NCI-H1436 (cell line): ENCODE measurements around the gene UPK3A.
A peak's percentile ranks its signal among the peaks of the same experiment; 100 is the strongest.

Experiments used
- DNase-seq: peaks from one replicate; lab custom pipeline; 2025; lab: John Stamatoyannopoulos, UW

Gene UPK3A

GRCh38 chr22:45284705-45285262 is at the start of gene UPK3A:
TSS of gene UPK3A (plus strand) at chr22:45284949. CDS start at chr22:45285014, 65 bp downstream.
- DNase-seq = peak; percentile 42

DNA sequence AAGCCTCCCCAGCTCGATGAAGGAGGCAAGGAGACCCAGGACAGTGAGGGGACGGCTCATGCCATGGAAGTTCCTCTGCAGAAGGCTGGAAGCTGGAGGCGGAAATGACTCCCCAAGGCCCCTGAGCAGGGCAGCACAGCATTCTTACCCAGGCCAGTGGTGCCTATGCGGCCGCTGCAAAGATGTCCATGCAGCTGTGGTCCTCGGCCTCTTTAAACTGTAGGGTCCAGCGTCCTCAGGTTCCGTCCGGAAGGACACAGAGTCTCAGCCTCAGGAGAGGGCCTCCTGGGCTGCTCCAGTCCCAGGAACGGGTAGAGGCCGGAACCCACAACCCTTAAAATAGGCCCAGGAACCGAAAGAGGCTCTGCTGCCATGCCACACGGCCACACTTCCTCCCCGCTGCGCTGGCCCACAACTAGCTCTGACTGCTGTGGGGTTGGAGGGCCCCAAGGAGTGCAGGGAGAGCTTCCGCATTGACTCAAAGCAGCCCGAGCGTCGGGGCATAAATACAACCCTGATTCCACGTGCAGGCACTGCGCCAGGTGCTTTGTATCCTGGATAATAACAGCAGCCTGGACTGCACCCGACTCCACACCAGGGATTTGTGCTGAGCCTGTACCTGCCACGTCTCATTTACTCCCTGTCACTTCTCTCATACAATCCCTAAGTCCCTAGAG is 49.5 kb upstream of the UPK3A start:
- peak; percentile 30 for DNase-seq

GRCh38 chr22:45235851-45236342 is 48.9 kb upstream of the UPK3A start:
- DNase-seq = no peak

- DNase-seq = no peak
Observed at GRCh38 chr22:45237065-45237990, 47.4 kb upstream of the UPK3A start.

GRCh38 chr22:45238076-45238956 is 46.4 kb upstream of the UPK3A start:
- DNase-seq = no peak

- DNase-seq = no peak
Observed at GRCh38 chr22:45238957-45239680, 45.6 kb upstream of the UPK3A start.

DNA sequence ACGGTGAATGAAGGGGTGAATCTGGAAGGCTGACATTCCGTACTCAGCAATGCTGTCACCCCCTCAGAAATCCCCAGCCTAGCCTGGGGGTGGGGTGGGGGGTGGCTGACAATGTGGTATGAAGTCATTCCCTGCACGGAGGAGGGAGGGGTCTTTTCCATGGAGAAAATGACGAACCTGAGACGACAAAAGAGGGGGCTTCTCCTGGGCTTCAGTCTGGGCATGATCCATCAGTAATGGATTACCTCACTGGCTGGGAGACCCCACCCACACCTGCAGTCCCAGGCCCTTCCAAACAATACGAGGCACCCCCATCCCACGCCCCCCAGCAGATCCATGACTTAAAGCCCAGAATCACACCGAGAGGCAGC is 45.1 kb upstream of the UPK3A start:
- no peak for DNase-seq

GRCh38 chr22:45240104-45240809 is 44.5 kb upstream of the UPK3A start:
- DNase-seq = no peak

DNA sequence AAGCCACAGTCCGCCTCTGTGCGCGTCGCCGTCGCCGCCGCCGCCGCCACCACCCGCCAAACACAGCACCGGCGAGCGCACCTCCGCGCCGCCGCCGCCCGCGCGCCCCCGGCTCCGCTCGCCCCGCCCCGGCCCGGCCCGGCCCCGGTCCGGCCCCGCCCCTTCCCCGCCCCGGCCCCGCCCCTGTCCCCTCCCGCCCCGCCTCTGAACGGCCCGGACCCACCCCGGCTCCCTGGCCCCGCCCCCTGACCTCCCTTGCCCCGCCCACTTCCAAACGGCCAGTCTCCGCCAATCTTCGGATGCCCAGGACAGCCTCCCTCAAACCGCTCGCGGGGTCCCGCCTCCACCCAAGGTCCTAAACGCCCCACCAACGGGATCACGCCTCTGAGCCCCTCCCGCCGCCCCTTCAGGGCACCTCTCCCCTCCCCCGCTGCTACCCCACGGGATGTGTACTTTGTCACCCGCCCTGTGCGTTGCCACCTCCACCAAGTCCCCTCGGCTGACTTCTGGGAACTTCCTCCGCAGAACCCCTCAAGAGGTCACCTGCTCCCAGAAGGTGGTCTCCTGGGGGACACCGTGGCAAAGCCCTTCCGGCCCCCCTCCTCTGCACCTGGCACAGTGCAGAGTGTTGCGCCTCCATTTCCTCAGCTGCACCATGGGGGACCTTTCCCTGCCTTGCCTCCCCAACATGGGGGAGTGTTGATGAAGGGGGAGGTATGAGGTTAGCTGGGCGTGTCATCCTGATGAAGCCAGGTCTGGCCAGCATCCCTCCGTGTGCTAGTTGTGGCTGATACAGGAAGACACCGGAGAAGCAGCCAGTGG is 43.7 kb upstream of the UPK3A start, which contains the start of gene KIAA0930:
TSS of gene KIAA0930 (minus strand) at position 85 of the 822 bp plus-strand sequence. CDS start 191 bp downstream, outside the sequence.
- peak; percentile 89 for DNase-seq

DNA sequence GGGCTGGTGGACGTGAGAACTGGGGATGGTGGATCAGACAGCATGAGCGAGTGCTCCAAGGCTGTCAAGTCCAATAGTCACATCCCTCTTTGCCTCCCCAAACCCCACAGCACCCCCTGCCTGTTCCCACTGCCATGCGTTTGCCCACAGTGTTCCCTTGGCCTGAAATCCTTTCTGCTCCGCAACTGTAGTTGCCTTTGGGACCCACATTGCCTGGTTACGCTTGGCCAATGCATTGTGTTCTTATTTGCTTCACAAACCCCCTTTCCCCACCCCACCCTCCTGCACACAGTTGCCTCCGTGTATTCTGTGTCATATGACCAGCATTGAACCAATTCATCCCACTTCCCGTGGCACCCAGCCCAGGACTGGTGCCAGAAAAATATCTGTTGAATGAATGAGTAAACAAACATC is 42.0 kb upstream of the UPK3A start:
- peak; percentile 73 for DNase-seq

DNA sequence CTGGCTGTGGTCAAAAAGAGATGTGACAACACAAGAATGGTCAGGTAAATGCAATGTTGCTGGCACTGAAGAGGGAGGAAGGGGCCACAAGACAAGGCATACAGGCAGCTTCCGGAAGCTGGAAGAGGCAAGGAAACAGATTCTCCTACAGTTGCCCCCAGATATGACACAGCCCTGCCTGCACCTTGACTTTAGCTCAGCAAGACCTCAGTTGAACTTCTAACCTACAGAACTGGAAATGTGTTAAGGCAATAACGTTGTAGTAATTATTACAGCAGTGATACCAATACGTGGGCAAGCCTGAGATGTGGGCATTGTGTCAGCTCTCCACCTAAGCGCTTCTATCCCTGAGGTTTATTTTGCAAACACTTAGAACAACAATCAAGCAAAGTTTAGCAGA is 39.8 kb upstream of the UPK3A start:
- DNase-seq = no peak

DNA sequence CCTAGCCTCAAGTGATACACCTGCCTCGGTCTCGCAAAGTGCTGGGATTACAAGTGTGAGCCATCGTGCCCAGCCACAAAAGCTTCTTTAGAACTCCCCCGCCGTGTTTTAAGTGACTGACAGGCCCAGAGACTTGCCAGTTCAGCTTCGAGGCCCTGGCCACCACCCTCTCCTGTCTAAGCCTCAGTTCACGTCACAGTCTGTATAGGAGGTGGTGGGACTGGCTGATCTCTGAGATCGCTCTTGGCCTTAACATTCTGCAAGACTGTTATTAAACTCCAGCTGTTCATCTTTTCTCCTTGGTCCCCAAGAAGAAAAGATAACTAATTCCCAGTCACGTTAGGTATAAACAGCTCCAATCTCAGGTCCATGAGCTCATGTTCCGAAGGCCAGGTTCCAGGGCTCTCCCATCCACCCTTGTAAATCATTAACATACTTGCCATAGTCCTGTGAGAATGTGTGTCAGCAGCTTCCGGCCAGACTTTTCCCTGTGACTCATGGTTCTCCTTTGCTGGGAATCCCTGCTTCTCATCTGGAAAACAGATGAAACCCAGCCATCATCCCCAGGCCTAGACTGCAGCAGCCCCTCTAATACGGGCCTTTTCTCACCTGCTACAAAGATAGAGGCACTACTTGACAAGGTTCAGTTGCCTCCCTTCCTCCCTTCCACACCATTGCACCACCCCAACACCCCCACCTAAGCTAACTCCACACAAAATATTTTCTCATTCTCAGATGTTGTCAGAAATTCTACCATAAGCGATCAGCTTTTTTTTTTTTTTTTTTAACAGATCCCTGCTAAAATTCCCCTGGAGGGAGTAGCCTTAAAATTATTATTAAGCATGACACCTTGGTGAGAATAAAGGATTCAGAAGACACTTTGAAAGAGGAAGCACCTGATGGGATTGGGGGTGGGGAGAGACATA is 38.4 kb upstream of the UPK3A start:
- DNase-seq = no peak

GRCh38 chr22:45248832-45249561 is 35.8 kb upstream of the UPK3A start:
- DNase-seq = no peak

DNA sequence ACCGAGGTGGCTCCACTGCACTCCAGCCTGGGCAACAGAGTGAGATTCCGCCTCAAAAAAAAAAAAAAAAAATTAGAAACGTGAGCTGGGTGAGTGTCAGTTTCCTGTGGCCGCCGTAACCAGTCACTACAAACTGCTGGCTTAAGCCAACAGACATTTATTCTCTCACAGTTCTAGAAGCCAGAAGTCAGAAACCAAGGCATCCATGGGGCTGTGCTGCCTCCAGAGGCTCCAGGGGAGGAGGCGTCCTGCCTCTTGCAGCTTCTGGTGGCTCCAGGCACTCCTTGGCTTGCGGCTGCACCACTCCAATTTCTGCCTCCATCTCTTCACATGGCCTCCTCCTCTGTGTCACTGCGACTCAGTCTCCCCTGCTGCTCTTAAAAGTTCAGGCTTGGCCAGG is 32.9 kb upstream of the UPK3A start:
- DNase-seq = no peak

- no peak for DNase-seq
Observed at GRCh38 chr22:45253039-45253641, 31.6 kb upstream of the UPK3A start.

DNA sequence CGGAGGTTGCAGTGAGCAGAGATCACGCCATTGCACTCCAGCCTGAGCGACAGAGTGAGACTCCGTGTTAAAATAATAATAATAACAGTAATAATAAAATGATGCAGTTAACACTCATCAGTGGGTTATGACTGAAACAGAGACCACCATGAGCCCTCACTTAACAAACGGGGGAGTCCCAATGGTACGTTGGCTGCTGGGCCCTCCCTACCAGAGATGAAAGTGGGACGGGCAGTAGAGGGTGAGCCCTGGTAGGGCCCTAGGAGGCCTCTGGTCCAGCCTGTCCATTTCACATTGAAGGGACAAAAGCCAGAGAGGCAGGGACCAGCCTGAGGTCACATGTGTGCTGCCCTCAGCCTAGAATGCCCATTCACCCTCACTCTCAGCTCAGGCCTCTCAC is 30.4 kb upstream of the UPK3A start:
- DNase-seq = no peak

GRCh38 chr22:45254789-45255278 is 29.9 kb upstream of the UPK3A start:
- DNase-seq = no peak
